Measurements from ENCODE around the gene FNBP1. TPM values are rescaled to one million over a fixed set of nuclear protein-coding genes. Genes with fewer than 3 reads are reported as not detected.

Gene FNBP1
- total and polyA plus RNA-seq, 4 donors: 16.0 to 94.3 (median 29.5) TPM

GRCh38 chr9:130027533-130028365 lies 15.2 kb downstream of the FNBP1 start:
- Histone ChIP-seq H3K9me3 (ENCODE audit: control insufficient read depth in 4 of 4, insufficient read depth in 3 of 4, low read length in 3 of 4) (peaks cover 0 to 3% (median 0%) of the 10 kb centered on the region in 4 donors), H3K27me3 (ENCODE audit: control insufficient read depth in 3 of 3, insufficient read depth in 3 of 3, low read length in 2 of 3) (no peaks in the 10 kb centered on the region), H3K9ac (ENCODE audit: insufficient read depth in 1 of 2, low read length in 2 of 2) (no peak overlapping the region), H3K27ac (ENCODE audit: low read depth in 1 of 2, low read length in 1 of 2) (no peak overlapping the region), H3K36me3 (ENCODE audit: control insufficient read depth in 4 of 4, insufficient read depth in 4 of 4, low read length in 4 of 4) (no peaks in the 10 kb centered on the region), H3K4me3 (no peak overlapping the region), H3K4me1 (ENCODE audit: control insufficient read depth in 5 of 5, insufficient read depth in 5 of 5, low read length in 5 of 5) (peaks cover 0 to 13% (median 0%) of the 10 kb centered on the region in 5 donors)
- no peak for DNase-seq
- 86 to 87% methylated on average over 9 of the region's 9 CpGs for WGBS, 2 donors
- no peak for ATAC-seq (ENCODE audit: insufficient read depth, low FRiP score)
- TF ChIP-seq CTCF (IDR thresholded peaks at IDR 0.05; ENCODE audit: control extremely low read depth, extremely low read depth): no peak

DNA sequence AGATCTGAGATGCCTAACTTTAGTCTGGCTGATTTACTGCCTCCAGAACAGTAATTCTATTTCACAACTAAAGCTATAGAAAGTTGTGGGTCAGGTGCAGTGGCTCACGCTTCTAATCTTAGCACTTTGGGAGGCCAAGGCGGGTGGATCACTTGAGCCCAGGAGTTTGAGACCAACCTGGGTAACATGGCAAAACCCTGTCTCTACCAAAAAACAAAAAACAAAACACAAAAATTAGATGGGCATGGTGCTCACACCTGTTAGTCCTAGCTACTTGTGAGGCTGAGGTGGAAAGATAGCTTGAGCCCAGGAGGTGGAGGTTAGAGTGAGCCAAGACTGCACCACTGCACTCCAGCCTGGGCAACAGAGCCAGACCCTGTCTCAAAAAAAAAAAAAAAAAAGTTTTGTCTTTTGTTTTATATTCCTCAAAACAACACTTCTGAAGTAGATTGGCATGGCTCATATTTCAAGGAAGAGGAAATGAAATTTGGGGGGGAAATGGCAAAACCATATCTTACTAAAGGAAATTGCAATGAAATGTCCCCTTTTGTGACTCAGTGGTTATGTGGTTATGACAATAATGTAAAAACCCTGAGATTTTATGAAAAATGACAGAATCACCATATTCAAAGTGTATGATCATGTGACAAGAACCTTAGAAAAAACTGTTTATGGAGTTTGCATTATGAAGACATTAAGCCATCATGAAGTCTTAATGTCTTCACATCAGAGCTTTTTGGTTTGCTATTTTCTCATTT lies 16.2 kb downstream of the FNBP1 start:
- WGBS, 2 donors: 54 to 79% methylated on average over 2 of the region's 2 CpGs
- Histone ChIP-seq H3K36me3 (ENCODE audit: control insufficient read depth in 4 of 4, insufficient read depth in 4 of 4, low read length in 4 of 4) (no peaks in the 10 kb centered on the region), H3K9ac (ENCODE audit: insufficient read depth in 1 of 2, low read length in 2 of 2) (no peak overlapping the region), H3K27me3 (ENCODE audit: control insufficient read depth in 3 of 3, insufficient read depth in 3 of 3, low read length in 2 of 3) (no peaks in the 10 kb centered on the region), H3K9me3 (ENCODE audit: control insufficient read depth in 4 of 4, insufficient read depth in 3 of 4, low read length in 3 of 4) (peaks cover 0 to 3% (median 0%) of the 10 kb centered on the region in 4 donors), H3K4me1 (ENCODE audit: control insufficient read depth in 5 of 5, insufficient read depth in 5 of 5, low read length in 5 of 5) (peaks cover 0 to 13% (median 0%) of the 10 kb centered on the region in 5 donors), H3K27ac (ENCODE audit: low read depth in 1 of 2, low read length in 1 of 2) (no peak overlapping the region), H3K4me3 (no peak overlapping the region)
- TF ChIP-seq CTCF (IDR thresholded peaks at IDR 0.05; ENCODE audit: control extremely low read depth, extremely low read depth): no peak
- ATAC-seq (ENCODE audit: insufficient read depth, low FRiP score): no peak
- DNase-seq: no peak

- no peak overlapping the region for H3K9ac ChIP-seq (ENCODE audit: insufficient read depth in 1 of 2, low read length in 2 of 2)
- no peak for TF ChIP-seq CTCF (IDR thresholded peaks at IDR 0.05; ENCODE audit: control extremely low read depth, extremely low read depth)
- peaks cover 0 to 8% (median 2%) of the 10 kb centered on the region in 5 donors for H3K4me1 ChIP-seq (ENCODE audit: control insufficient read depth in 5 of 5, insufficient read depth in 5 of 5, low read length in 5 of 5)
- ATAC-seq (ENCODE audit: insufficient read depth, low FRiP score): no peak
- no peak overlapping the region for H3K4me3 ChIP-seq
- H3K9me3 ChIP-seq (ENCODE audit: control insufficient read depth in 4 of 4, insufficient read depth in 3 of 4, low read length in 3 of 4): peaks cover 0 to 3% (median 0%) of the 10 kb centered on the region in 4 donors
- no peaks in the 10 kb centered on the region for H3K36me3 ChIP-seq (ENCODE audit: control insufficient read depth in 4 of 4, insufficient read depth in 4 of 4, low read length in 4 of 4)
- no peaks in the 10 kb centered on the region for H3K27me3 ChIP-seq (ENCODE audit: control insufficient read depth in 3 of 3, insufficient read depth in 3 of 3, low read length in 2 of 3)
- no peak for DNase-seq
- no peak overlapping the region for H3K27ac ChIP-seq (ENCODE audit: low read depth in 1 of 2, low read length in 1 of 2)
- 66 to 70% methylated on average over 5 of the region's 5 CpGs for WGBS, 2 donors
Observed at GRCh38 chr9:130024597-130024994, 18.4 kb downstream of the FNBP1 start.
